DMS114 treated with DMSO at 0.1 percent for 48 hours (cell line): ENCODE measurements around the gene MDM1.

ENCODE experiments used
- DNase-seq: peaks from one replicate; lab custom pipeline; 2025; ENCODE audit not compliant: unreplicated experiment; lab: John Stamatoyannopoulos, UW

Gene MDM1

GRCh38 chr12:68327896-68328295, 4.3 kb downstream of the MDM1 start:
- no peak for DNase-seq

DNA sequence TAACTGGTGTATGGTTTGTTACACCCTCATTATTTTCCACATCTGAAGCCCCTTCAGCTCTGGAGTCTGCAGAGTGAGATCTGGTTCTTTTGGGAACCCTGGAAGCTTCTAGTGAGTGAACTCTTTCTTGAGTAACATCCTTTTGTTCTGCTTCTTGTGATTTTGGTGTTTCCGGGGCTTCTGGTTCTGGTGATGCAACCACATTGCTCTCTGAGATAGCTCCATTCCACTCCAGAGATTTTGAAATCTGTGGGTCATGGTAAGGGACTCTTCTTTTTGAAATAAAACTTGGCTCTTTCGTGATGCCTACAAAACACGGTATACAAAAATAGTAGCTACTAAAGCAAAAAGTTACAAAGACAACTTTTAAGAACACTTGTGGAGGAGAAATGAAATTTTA, 5.4 kb downstream of the MDM1 start:
- DNase-seq, result no peak

GRCh38 chr12:68325966-68326365, 6.2 kb downstream of the MDM1 start:
- no peak for DNase-seq

GRCh38 chr12:68324531-68324930, 7.6 kb downstream of the MDM1 start:
- DNase-seq, result no peak

DNA sequence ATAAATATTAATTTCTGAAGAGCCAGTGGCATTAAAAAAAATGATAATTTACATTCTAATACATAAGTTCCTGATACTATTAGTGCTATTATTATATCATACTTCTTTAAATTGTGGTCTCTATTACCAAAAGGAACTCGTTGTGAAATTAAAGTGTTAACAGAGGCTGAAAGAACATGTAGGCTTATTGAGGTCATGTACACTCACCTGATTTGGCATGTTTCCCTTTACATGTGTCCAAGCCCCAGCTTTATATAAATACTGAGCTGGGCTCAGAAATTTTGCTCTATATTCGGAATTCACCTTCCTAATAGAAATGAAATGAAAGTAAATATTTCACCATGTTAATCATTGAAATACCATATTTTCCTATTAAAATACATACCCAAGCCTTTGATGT, 11.0 kb downstream of the MDM1 start:
- DNase-seq, result no peak

- DNase-seq, result no peak
Observed at GRCh38 chr12:68319988-68320623, 12.1 kb downstream of the MDM1 start.

- DNase-seq, result peak; percentile 63
Observed at GRCh38 chr12:68317047-68317667, 15.0 kb downstream of the MDM1 start.

DNA sequence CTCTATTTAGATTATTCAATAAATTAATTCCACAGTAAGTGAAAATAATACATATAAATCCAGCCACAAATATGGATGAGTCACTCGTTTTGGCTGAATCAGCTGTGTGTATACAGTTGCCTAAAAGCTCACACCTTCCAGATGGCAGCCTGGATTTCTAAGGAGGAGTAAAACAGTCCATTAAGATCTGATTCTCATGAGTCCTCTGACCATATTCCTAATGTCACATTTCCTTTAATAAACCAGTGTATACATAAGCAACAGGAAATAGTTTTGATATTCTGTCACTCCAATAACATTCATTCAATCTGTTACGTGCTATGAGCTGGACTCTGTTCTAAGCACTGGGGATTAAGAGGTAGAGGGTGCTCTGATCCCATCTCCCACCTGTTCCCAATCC, 21.8 kb downstream of the MDM1 start:
- DNase-seq, result no peak

- DNase-seq, result no peak
Observed at GRCh38 chr12:68306564-68306963, 25.6 kb downstream of the MDM1 start.

- no peak for DNase-seq
Observed at GRCh38 chr12:68305278-68305677, 26.9 kb downstream of the MDM1 start.

- no peak for DNase-seq
Observed at GRCh38 chr12:68304626-68305025, 27.5 kb downstream of the MDM1 start.

GRCh38 chr12:68303850-68304249, 28.3 kb downstream of the MDM1 start:
- DNase-seq, result no peak

GRCh38 chr12:68297929-68298328, 34.2 kb downstream of the MDM1 start:
- DNase-seq, result no peak

GRCh38 chr12:68294251-68294650, 37.9 kb downstream of the MDM1 start:
- DNase-seq, result no peak

DNA sequence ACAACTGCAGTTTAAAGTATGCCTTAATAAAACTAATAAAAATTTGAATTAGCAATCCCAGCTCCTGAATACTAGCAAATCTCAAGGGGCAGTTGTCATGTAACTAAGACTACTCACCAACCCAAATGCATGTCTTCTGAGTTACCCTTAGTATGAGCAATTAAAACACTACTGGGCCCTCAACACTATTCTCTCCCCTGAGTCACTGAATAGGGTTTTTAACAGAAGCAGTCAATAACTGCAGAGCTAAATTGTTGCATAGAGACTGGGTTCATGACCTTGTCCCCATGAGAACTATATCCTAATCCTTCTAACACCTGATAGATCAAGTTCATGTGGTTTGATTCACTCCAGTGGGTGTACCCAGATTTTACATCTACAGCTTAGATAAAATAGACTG, 38.8 kb downstream of the MDM1 start:
- no peak for DNase-seq

DNA sequence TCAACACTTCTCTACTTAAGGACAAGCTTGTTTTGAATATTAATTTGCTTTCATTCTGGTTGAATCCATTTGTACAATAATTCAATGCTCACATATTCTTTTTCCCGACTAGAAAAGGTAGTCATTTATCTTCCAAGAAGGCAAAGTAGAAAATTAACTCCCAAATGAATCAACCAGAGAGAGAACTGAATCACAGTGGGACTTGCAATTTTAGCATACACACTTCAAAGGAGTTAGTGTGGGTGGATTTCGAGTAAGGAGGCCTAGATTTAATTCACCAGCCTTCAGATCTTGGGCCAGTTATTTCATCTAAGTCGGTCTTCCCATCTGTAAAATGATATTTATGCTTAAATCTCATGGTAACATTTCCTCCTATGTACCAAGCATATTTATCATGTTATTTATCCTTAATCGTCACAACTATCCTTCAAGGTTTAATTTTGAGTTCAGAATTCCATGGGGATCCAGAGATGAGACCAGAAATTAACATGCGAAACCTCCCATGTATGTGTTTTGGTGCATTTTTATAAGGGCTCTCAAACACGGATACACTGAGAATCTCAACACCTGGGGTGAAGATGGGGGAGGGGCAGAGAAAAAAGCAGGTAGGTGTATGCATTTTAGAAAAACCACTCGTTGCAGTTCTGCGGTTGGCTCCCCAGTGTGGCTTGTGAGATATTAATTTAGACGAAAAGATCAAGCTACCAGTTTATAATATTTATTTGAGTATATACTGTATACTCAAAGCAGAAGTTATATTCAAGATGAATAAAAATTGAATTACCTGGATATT, 39.8 kb downstream of the MDM1 start:
- DNase-seq, result no peak

DNA sequence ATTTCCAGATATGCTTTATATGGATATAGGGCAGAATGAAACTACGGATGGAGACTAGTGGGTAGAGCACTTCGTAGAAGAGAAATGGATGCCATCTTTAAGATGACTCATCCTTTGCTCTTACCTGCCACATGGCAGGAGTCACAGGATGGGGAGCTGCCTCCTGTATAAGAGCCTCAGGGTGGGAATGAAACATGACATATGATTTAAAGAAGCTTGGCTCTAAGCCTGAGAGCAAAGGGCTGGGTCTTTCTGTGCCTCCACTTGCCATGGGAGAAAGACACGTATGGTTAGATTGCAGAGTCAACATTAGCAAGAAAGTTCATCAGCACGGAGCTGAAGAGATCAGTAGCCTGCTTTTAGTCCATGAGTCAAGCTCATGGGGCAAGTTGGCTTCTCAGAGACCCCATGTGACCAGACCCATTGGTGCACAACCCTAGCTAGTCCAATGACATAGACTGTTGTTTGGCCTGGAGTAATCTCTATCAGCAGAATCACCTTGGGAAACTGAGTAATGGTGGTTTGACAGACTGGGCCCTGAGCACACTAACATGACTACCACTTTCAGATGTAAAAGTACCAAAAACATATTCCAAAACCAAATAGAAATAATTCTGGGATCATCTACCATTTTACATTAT, 40.6 kb downstream of the MDM1 start:
- no peak for DNase-seq

- no peak for DNase-seq
Observed at GRCh38 chr12:68290126-68290525, 42.0 kb downstream of the MDM1 start.

GRCh38 chr12:68287106-68287505, 45.1 kb downstream of the MDM1 start:
- no peak for DNase-seq

DNA sequence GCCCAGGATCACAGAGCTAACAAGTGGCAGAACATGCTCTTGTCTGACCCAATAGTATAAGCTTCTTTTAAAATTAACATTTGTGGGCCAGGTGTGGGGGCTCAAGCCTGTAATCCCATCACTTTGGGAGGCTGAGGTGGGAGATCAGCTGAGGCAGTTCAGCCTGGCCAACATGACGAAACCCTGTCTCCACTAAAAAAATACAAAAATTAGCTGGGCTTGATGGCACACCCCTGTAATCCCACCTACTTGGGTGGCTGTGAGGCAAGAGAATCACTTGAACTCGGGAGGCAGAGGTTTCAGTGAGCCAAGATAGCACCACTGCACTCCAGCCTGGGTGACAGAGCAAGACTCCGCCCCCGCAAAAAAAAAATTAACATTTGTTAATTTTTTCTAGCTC, 45.8 kb downstream of the MDM1 start:
- DNase-seq, result no peak

- no peak for DNase-seq
Observed at GRCh38 chr12:68285541-68285940, 46.6 kb downstream of the MDM1 start.
